Measurements from ENCODE around the gene ACVR2B. TPM values are rescaled to one million over a fixed set of nuclear protein-coding genes. Genes with fewer than 3 reads are reported as not detected.

Gene ACVR2B
- total RNA-seq, 4 donors from 2014 or later: 2.5 to 6.0 (median 3.8) TPM

DNA sequence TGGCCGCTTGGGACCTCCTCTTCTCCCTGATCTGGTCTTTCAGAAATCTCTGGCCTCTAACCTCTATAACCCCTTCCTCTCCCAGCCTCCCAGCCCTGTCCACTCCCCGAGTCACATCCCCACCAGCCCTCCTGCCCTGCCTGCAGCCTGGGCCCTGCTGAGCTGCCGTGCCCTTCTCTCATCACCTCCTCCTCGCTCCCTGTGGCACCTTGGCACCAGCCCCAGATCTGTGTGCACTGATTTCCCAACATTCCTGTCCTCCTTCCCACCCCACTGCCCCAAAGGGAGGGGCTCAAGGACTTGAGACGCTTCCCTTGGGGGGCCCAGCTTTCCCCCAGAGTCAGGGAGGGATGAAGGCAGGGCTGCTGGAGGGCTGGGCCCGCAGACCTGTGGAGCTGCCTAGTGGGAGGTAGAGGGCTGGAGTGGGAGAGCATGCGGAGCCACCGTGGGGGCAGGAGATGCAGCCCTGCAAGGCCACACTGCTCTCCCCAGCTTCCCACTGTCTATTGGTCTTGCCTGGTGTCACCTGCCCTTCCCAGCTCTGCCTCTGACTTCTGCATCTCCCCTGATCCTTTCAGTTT, 85.2 kb downstream of the ACVR2B start:
- no peak overlapping the region for H3K4me3 ChIP-seq (ENCODE audit: low read depth, poor library complexity, severe bottlenecking)
- DNase-seq (ENCODE audit: low spot score in 2 of 2): no peak
- intact Hi-C loops (cut with DNase I; ENCODE audit: low total_unique reads): no loop called here
- 61 to 73% methylated on average over 7 to 8 of the region's 8 CpGs for WGBS, 2 donors
- no peak for TF ChIP-seq POLR2A (IDR thresholded peaks at IDR 0.05)
- TF ChIP-seq, protein P1, sequence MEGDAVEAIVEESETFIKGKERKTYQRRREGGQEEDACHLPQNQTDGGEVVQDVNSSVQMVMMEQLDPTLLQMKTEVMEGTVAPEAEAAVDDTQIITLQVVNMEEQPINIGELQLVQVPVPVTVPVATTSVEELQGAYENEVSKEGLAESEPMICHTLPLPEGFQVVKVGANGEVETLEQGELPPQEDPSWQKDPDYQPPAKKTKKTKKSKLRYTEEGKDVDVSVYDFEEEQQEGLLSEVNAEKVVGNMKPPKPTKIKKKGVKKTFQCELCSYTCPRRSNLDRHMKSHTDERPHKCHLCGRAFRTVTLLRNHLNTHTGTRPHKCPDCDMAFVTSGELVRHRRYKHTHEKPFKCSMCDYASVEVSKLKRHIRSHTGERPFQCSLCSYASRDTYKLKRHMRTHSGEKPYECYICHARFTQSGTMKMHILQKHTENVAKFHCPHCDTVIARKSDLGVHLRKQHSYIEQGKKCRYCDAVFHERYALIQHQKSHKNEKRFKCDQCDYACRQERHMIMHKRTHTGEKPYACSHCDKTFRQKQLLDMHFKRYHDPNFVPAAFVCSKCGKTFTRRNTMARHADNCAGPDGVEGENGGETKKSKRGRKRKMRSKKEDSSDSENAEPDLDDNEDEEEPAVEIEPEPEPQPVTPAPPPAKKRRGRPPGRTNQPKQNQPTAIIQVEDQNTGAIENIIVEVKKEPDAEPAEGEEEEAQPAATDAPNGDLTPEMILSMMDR (IDR thresholded peaks at IDR 0.05): no peak

DNA sequence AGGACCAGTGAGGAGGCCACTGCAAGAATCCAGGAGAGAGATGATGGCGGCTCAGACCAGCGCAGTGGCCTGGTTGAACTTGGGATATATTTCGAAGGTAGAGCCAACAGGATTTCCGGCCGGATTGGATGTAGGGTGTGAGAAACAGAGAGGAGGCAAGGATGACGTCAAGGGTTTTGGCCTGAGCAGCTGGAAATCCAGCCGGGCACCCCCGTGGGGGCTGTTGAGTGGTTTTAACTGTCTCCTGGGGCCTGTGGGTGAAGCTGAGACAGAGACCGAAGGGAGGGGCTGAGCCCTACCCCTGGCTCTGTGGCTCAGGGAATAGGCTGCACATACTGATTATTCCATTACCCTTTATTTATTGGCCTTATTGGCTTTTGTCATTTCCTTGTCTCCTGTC, 88.1 kb downstream of the ACVR2B start:
- DNase-seq (ENCODE audit: low spot score in 2 of 2): no peak
- TF ChIP-seq, protein P1 (IDR thresholded peaks at IDR 0.05): no peak
- TF ChIP-seq POLR2A (IDR thresholded peaks at IDR 0.05): no peak
- H3K4me3 ChIP-seq (ENCODE audit: low read depth, poor library complexity, severe bottlenecking): no peak overlapping the region
- intact Hi-C loops (cut with DNase I; ENCODE audit: low total_unique reads): no loop called here
- 67 to 76% methylated on average over 9 of the region's 9 CpGs for WGBS, 2 donors

Other genes with a start within 250 kb of the ACVR2B start
- gene SLC22A13, start 188.1 kb upstream of the ACVR2B start, total RNA-seq: under 1 TPM in 2 of 4 donors, not detected in 2; 0.13 to 0.17 TPM
- gene SLC22A14, start 171.6 kb upstream of the ACVR2B start, total RNA-seq: under 1 TPM in 2 of 4 donors, not detected in 2; 0.10 to 0.45 TPM
- gene XYLB, start 107.1 kb upstream of the ACVR2B start, total RNA-seq: 1 to 10 TPM; 1.1 to 2.6 (median 2.1) TPM
- gene EXOG, start 42.5 kb downstream of the ACVR2B start, total RNA-seq: 1 to 10 TPM in 3 of 4 donors, under 1 TPM in 1; 0.34 to 3.9 (median 3.1) TPM
- under 1 TPM in 2 of 4 donors, not detected in 2; 0.39 to 0.42 TPM for gene SCN5A, start 195.8 kb downstream of the ACVR2B start, total RNA-seq